ENCODE results near the gene CAMK1D. TPM values are rescaled to one million over a fixed set of nuclear protein-coding genes. Genes with fewer than 3 reads are reported as not detected.

CAMK1D gene
- total RNA-seq, 1 experiment from 2014 or later, result 6.0 TPM

- BruUV-seq (replicated peaks), result no TSS peak
- no peak overlapping the region for H3K4me2 ChIP-seq
- peaks cover 22% of the 10 kb centered on the region for H3F3A ChIP-seq (ENCODE audit: insufficient read depth, low read depth)
- ChIA-PET CTCF (interaction anchor here (0.6 kb wide), 1 partner anchor 688 kb away, joined by 4 read pairs; no protein-coding TSS in a partner anchor), POLR2A (ENCODE audit: unreplicated experiment) (no interaction called here)
- no peak for DNase-seq
- H4K20me1 ChIP-seq (ENCODE audit: insufficient read depth), result no peaks in the 10 kb centered on the region
- peaks cover 37% of the 10 kb centered on the region for H3K4me1 ChIP-seq (replicated peaks; ENCODE audit: insufficient read depth)
- no peak overlapping the region for H3K4me3 ChIP-seq
- H3K79me2 ChIP-seq (ENCODE audit: low read depth), result peaks cover 11% of the 10 kb centered on the region
- no peak overlapping the region for H3K27ac ChIP-seq
- H2AFZ ChIP-seq, result no peak overlapping the region
- H3K36me3 ChIP-seq (ENCODE audit: low read depth), result no peaks in the 10 kb centered on the region
- intact Hi-C loops (cut with micrococcal nuclease; ENCODE audit: unreplicated experiment), result no loop called here
- H3K27me3 ChIP-seq (ENCODE audit: insufficient read depth, low read depth), result no peaks in the 10 kb centered on the region
- no peak for TF ChIP-seq CTCF (conservative IDR thresholded peaks at IDR 0.05)
- no peak for TF ChIP-seq EZH2 (IDR thresholded peaks at IDR 0.05; ENCODE audit: low read depth)
- H3K9me3 ChIP-seq (ENCODE audit: insufficient read depth, low read depth), result no peaks in the 10 kb centered on the region
- H3K9me2 ChIP-seq (ENCODE audit: insufficient read depth), result no peaks in the 10 kb centered on the region
Measured at GRCh38 chr10:12700557-12700874, 351.2 kb downstream of the CAMK1D start.

- no peak for TF ChIP-seq EZH2 (IDR thresholded peaks at IDR 0.05; ENCODE audit: low read depth)
- TF ChIP-seq CTCF (conservative IDR thresholded peaks at IDR 0.05), result no peak
- CTCF ChIA-PET, result no interaction called here
Measured at GRCh38 chr10:12701696-12702095, 352.3 kb downstream of the CAMK1D start.

DNA sequence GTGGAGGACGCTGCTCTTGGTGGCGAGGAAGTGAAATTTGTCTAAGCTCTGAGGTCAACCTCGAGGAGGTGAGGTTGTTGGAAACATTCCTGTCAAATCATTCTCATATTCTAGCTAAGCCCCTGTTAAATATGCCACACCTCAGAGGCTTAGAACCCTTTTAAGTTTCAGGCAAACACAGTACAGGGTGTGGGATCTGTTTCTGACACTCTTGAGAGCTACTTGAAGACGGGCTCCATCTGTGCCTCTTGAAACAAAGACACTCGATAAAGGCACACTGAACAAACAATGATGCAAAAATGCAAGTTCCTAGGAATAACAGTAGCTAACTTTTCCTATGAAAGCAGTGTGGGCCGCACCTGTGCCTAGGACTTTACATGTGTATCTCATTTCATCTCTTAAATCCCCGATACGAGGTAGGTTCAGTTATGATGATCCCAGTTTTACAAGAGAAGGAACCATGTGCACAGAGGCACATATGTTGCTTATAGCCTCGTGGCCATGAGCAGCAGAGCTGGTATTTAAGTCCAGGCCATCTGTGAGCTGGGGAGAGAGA, 352.9 kb downstream of the CAMK1D start:
- intact Hi-C loops (cut with micrococcal nuclease; ENCODE audit: unreplicated experiment), result no loop called here
- Histone ChIP-seq H3K9me2 (ENCODE audit: insufficient read depth) (no peaks in the 10 kb centered on the region), H4K20me1 (ENCODE audit: insufficient read depth) (no peaks in the 10 kb centered on the region), H3K27ac (no peak overlapping the region), H3K79me2 (ENCODE audit: low read depth) (peaks cover 15% of the 10 kb centered on the region), H3K4me3 (no peak overlapping the region), H3K27me3 (ENCODE audit: insufficient read depth, low read depth) (no peaks in the 10 kb centered on the region), H3K36me3 (ENCODE audit: low read depth) (no peaks in the 10 kb centered on the region), H3K9me3 (ENCODE audit: insufficient read depth, low read depth) (no peaks in the 10 kb centered on the region), H3K4me1 (replicated peaks; ENCODE audit: insufficient read depth) (peaks cover 54% of the 10 kb centered on the region), H2AFZ (no peak overlapping the region), H3K4me2 (no peak overlapping the region), H3F3A (ENCODE audit: insufficient read depth, low read depth) (peaks cover 22% of the 10 kb centered on the region)
- DNase-seq, result no peak
- ChIA-PET CTCF (no interaction called here), POLR2A (ENCODE audit: unreplicated experiment) (no interaction called here)
- no TSS peak for BruUV-seq (replicated peaks)
- TF ChIP-seq EZH2 (IDR thresholded peaks at IDR 0.05; ENCODE audit: low read depth) (no peak), CTCF (conservative IDR thresholded peaks at IDR 0.05) (no peak)

More at GRCh38 chr10:12701696-12702095, 352.3 kb downstream of the CAMK1D start:
- Histone ChIP-seq H3K9me3 (ENCODE audit: insufficient read depth, low read depth) (no peaks in the 10 kb centered on the region), H3K4me2 (no peak overlapping the region), H2AFZ (no peak overlapping the region), H3K9me2 (ENCODE audit: insufficient read depth) (no peaks in the 10 kb centered on the region), H3K36me3 (ENCODE audit: low read depth) (no peaks in the 10 kb centered on the region), H3F3A (ENCODE audit: insufficient read depth, low read depth) (peaks cover 22% of the 10 kb centered on the region), H3K79me2 (ENCODE audit: low read depth) (peaks cover 15% of the 10 kb centered on the region), H4K20me1 (ENCODE audit: insufficient read depth) (no peaks in the 10 kb centered on the region), H3K4me1 (replicated peaks; ENCODE audit: insufficient read depth) (peaks cover 48% of the 10 kb centered on the region), H3K4me3 (no peak overlapping the region), H3K27me3 (ENCODE audit: insufficient read depth, low read depth) (no peaks in the 10 kb centered on the region), H3K27ac (no peak overlapping the region)
- BruUV-seq (replicated peaks), result no TSS peak
- intact Hi-C loops (cut with micrococcal nuclease; ENCODE audit: unreplicated experiment), result no loop called here
- no peak for DNase-seq
- POLR2A ChIA-PET (ENCODE audit: unreplicated experiment), result no interaction called here

All from PC-9 (cell line).